D721Med (cell line): ENCODE results near the gene SCG5.

Source experiments
- DNase-seq: peaks from one replicate; pipeline ENCODE4 v3.0.0; 2011; ENCODE audit warnings: low spot score; ENCODE audit not compliant: insufficient read length
- FAIRE-seq: peaks from 2 replicates; lab custom pipeline; 2011; peaks lifted over from hg19 to GRCh38; lab: Jason Lieb, UNC
- TF ChIP-seq, protein P1 (sequence below): IDR thresholded peaks from 2 replicates; pipeline ENCODE4 v1.5.1; 2012; ENCODE audit warnings: mild to moderate bottlenecking, control low read depth; ENCODE audit not compliant: insufficient read depth; ENCODE audit errors: missing control alignments

SCG5 gene

DNA sequence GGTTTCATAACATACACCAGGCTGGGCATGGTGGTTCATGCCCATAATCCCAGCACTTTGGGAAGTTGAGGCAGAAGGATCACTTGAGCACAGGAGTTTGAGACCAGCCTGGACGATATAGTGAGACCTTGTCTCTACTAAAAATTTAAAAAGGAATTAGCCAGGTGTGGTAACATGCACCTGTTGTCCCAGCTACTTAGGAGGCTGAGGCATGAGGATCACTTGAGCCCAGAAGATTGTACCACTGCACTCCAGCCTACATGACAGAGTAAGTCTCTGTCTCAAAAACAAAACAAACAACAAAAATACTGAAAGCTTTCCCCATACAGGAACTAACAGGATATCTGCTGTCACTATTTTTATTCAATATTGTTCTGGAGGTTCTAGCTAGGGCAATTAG, 97.2 kb downstream of the SCG5 start:
- no peak for FAIRE-seq
- TF ChIP-seq, protein P1, sequence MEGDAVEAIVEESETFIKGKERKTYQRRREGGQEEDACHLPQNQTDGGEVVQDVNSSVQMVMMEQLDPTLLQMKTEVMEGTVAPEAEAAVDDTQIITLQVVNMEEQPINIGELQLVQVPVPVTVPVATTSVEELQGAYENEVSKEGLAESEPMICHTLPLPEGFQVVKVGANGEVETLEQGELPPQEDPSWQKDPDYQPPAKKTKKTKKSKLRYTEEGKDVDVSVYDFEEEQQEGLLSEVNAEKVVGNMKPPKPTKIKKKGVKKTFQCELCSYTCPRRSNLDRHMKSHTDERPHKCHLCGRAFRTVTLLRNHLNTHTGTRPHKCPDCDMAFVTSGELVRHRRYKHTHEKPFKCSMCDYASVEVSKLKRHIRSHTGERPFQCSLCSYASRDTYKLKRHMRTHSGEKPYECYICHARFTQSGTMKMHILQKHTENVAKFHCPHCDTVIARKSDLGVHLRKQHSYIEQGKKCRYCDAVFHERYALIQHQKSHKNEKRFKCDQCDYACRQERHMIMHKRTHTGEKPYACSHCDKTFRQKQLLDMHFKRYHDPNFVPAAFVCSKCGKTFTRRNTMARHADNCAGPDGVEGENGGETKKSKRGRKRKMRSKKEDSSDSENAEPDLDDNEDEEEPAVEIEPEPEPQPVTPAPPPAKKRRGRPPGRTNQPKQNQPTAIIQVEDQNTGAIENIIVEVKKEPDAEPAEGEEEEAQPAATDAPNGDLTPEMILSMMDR, result no peak

DNA sequence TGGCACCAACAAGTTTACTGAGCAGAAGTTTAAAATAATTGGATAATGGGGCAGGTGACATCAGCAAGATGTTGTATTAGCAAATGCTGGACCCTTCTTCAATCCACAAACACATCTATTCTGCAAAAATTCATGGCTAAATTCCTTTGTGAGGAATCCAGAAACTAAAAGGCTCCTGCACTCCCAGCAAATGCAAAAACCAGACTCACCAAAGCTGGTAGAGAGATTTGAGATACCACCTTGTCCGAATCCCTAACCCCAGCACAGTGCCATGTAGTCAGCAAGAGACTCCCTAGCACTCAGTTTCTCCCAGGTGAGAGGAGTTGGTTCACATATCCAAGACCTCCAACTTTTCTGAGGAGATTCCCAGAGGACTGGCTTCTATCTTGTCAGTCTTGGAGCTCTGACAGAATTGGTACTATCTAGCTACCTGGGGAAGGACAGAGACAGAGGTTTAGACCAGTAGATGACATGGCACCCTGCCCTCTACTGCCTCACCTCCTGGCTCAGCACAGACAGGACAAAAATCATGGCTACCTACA, 98.1 kb downstream of the SCG5 start:
- no peak for DNase-seq
- no peak for FAIRE-seq

More for the DNA sequence above, 97.2 kb downstream of the SCG5 start:
- DNase-seq, result no peak

DNA sequence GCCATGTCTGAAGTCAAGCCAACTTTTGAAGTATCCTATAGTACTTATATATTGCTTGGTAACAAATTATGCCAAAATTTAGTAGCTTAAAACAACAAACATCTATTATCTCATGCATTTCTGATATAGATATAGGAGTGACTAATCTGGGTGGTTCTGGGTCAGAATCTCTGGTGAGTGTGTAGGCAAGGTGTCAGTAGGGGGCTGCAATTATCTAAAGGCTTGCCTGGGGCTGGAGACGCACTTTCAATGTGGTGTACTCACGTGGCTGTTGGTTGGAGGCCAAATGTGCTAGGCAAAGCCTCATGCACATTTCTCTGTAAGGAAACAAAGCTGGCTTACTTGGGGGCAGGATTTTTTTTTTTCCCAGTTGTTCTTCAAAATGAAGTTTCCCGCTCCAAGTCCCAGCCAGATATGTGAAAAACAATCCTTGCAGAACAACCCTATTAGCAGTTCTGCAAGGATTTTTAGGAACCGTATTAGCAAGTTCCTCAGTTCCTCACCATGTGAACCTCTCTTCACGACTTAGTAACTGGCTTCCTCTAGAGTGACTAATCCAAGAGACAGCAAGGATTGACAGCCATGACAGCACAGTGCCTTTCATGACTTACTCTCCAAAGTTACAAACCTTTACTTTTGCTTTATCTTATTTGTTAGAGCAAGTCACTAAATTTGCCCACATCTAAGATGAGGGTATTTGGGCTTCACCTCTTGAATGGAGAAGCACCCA, 102.1 kb downstream of the SCG5 start:
- TF ChIP-seq, protein P1, result no peak
- DNase-seq (no peak), FAIRE-seq (no peak)

More for the DNA sequence above, 98.1 kb downstream of the SCG5 start:
- TF ChIP-seq, protein P1, result no peak

DNA sequence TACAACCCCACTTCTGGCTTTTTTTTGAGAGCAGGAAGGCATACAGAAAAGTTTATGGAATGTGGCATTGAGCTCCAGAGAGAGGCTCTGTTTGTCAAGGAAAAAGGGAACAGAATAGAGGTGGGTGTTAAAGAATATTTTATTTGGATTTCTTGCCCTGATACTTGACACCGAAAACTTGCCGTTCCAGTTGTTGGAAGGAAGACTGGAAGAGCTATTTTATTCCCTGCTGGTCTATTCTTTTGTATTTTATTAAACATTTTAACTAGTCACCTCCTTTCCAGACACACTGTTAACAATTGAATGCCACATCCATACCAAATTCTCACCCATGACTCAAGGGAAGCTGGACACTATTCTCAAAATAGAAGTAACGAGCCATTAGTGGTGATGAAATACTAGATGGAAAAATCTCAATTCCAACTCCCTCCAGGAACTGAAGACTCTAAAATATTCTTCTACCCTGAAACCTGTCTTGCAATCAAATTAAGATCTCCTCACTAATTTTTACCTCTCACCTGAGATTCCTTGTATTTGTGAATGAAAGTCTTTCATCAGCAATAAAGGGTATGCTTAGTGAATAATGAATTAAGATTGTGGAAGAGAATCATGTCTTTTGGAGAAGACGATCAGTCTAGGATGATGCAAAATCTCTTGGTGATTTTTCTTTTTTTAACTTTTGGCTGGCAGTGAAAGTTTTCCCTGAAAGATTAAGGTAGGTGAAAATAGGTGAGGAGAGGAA, 104.8 kb downstream of the SCG5 start:
- DNase-seq (no peak), FAIRE-seq (no peak)
- TF ChIP-seq, protein P1, result no peak
